GM13977 (cell line): ENCODE data around the gene GLTPD2.

Source experiments
- DNase-seq: peaks from one replicate; pipeline ENCODE4 v3.0.0; 2012; ENCODE audit warnings: low spot score
- in situ Hi-C: fragments of 300-500 bp; cut with MboI; formaldehyde crosslinking; loops from one replicate; pipeline ENCODE4 v1.12.0; 2022; ENCODE audit warnings: low sequenced_read_pairs, low pct_unique_long_range_greater_than_20kb, mixed read lengths, inconsistent platforms; ENCODE audit not compliant: unreplicated experiment
- TF ChIP-seq, protein P1 (sequence below): IDR thresholded peaks from 2 replicates; pipeline ENCODE4 v1.5.1; 2012; ENCODE audit warnings: mild to moderate bottlenecking, control low read depth; ENCODE audit not compliant: insufficient read depth; ENCODE audit errors: extremely low read depth, missing control alignments

GLTPD2 gene

DNA sequence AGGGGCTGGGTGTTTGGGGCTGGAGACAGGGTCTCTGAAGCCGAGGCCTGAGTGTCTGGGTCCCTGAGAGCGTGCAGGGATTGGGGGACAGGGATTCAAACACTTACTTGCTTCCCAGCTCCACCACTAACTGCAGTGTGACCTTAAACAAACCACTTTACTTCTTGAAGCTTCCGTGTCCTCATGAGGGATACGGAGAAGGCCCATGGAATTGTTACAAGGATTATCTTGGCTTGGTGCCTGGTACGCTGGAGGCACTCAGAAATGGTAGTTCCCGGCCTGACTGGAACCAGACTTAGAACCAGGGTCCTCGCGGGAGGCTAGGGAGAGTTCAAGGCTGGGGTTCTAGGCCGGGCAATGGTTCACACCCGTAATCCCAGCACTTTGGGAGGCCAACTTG lies 46.1 kb upstream of the GLTPD2 start:
- in situ Hi-C loops, result no loop called here
- no peak for DNase-seq
- TF ChIP-seq, protein P1, sequence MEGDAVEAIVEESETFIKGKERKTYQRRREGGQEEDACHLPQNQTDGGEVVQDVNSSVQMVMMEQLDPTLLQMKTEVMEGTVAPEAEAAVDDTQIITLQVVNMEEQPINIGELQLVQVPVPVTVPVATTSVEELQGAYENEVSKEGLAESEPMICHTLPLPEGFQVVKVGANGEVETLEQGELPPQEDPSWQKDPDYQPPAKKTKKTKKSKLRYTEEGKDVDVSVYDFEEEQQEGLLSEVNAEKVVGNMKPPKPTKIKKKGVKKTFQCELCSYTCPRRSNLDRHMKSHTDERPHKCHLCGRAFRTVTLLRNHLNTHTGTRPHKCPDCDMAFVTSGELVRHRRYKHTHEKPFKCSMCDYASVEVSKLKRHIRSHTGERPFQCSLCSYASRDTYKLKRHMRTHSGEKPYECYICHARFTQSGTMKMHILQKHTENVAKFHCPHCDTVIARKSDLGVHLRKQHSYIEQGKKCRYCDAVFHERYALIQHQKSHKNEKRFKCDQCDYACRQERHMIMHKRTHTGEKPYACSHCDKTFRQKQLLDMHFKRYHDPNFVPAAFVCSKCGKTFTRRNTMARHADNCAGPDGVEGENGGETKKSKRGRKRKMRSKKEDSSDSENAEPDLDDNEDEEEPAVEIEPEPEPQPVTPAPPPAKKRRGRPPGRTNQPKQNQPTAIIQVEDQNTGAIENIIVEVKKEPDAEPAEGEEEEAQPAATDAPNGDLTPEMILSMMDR, result no peak

DNA sequence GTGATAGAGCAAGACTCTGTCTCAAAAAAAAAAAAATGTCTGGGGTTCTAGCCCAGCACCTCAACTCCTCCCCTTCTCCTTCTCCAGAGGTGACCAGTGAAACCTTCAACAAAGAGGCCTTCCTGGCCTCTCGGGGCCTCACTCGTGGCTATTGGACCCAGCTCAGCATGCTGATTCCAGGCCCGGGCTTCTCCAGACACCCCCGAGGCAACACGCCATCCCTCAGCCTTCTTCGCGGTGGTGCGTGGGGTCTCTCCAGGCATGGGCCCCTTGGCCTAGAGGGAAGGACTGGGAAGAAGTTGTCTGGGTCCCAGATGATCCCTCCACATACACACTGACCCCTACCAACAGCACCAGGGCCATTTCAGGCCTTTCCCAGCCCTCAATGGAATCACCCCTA lies 45.5 kb upstream of the GLTPD2 start:
- DNase-seq, result no peak
- in situ Hi-C loops, result no loop called here
- TF ChIP-seq, protein P1, result no peak

DNA sequence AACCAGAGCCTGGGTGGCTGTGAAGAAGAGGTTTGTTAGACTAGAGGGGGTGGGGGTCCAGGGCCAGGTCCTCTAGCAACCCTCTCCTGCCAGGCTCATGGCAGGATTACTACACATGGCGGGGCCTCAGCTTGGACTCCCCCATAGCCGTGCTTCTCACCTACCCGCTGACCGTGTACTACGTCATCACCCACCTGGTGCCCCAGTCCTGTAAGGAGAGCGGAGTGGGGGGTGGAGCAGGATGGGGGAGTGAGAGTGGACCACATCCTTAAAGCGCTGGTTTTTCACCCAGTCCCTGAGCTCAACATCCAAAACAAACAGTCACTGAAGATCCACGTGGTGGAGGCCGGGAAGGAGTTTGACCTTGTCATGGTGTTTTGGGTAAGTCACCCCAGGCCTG lies 44.9 kb upstream of the GLTPD2 start:
- in situ Hi-C loops, result no loop called here
- no peak for DNase-seq
- TF ChIP-seq, protein P1, result no peak

DNA sequence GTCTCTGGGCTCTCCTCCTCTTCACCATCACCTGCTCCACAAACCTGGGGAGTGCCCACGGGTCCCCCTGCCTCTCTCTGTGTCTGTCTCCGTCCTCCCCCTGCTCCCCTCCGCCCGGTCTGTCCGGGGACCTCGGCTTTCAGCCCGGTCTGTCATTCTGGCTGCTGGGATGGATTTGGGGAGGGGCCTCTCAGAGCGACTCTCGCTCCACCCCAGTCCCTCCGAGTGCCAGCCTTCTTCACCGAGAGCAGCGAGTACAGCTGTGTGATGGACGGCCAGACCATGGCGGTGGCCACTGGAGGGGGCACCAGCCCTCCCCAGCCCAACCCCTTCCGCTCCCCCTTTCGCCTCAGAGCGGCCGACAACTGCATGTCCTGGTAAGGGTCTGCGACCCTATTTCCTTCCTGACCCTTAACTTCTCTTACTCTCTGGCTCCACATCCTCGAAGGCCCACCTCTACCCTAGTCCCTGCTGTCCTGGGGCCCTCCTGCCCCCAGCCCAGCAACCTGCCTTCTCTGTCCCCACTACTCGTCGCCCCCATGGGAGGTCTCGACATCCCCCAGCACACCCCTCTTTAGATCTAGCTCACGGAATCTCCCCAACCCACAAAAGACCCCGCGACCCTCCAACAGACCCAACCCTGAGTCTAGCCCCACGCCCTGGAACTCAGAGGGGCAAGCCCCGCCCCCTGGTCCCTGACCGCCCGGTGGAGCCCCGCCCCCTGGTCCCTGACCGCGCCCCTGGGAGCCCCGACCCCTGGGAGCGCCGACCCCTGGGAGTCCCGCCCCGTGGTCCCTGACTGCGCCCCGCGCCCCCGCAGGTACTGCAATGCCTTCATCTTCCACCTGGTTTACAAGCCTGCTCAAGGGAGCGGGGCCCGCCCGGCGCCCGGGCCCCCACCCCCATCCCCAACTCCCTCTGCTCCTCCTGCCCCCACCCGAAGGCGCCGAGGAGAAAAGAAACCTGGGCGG lies 43.5 kb upstream of the GLTPD2 start:
- in situ Hi-C loops, result no loop called here
- DNase-seq, result no peak
- TF ChIP-seq, protein P1, result no peak

DNA sequence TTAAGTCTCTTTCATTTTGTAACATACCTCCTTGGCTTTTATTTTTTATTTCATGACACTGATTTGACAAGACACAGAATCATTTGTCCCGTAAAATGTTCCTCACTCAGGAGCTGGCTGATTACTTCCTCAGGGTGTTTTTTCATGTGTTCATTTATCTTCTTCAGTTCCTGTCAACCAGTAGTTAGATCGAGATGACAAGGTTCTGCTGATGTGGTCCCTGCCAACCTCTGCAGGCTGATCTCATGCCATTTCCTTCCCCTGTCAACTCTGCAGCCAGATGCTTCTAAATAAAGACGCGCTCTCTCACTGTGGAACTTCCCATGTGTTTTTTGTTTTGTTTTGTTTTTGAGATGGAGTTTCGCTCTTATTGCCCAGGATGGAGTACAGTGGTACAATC lies 40.9 kb upstream of the GLTPD2 start:
- in situ Hi-C loops, result no loop called here
- TF ChIP-seq, protein P1, result no peak
- DNase-seq, result peak; percentile 36

DNA sequence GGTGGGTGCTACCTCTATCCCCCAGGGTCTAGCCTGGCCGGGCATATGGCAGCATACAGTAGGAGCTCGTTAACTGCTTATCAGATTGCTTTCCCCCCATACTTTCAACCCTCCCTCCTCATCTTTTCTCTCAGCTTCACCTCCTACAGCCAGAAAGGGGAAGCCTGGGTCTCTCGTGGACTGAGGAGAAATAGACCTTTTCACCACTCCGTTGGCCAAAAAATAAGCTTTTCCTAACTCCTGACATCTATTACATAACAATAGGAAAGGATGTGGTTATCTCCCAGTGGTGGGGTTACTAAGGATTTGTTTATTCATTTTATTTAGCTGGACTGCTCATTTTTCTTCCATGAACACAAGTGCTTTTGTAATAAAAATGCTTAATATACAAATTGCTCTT lies 40.1 kb upstream of the GLTPD2 start:
- in situ Hi-C loops, result no loop called here
- TF ChIP-seq, protein P1, result no peak
- DNase-seq, result no peak
